Right atrium auricular region (tissue), 2 donors: ENCODE measurements around the gene JOSD1. TPM values are rescaled to one million over a fixed set of nuclear protein-coding genes. Genes with fewer than 3 reads are reported as not detected.

Experiments
- DNase-seq: peaks from one replicate; pipeline ENCODE4 v3.0.0-alpha.2; 2019; ENCODE audit warnings: low spot score
- H3K27ac ChIP-seq, 2 donors: fragments of 200-600 bp; sonication (generic); 1 replicate in 1 of 2; 2 replicates in 1 of 2; pipeline ENCODE4 v1.5.1; 2016 to 2019
- H3K27me3 ChIP-seq, 2 donors: fragments of 200-600 bp; sonication (generic); one replicate each; pipeline versions ENCODE4 v1.5.1 to v1.6.0; 2017 to 2019
- H3K36me3 ChIP-seq: fragments of 200-600 bp; sonication (generic); one replicate; pipeline ENCODE4 v1.5.1; 2016
- H3K4me1 ChIP-seq, 2 donors: fragments of 200-600 bp; sonication (generic); one replicate each; pipeline versions ENCODE4 v1.5.1 to v1.6.0; 2017 to 2019
- H3K4me3 ChIP-seq, 2 donors: fragments of 200-600 bp; sonication (generic); 1 replicate in 1 of 2; 2 replicates in 1 of 2; pipeline ENCODE4 v1.5.1; 2017 to 2019; ENCODE audit warnings: mild to moderate bottlenecking in 1 of 2, moderate library complexity in 1 of 2
- H3K9me3 ChIP-seq, 2 donors: fragments of 200-600 bp; sonication (generic); one replicate each; pipeline ENCODE4 v1.5.1; 2019
- total RNA-seq, 2 donors: library from RNA; depleted of rRNA; stranded (reverse); fragments of >200 nt; gene quantifications; one replicate each; pipeline ENCODE4 v1.1.0, GENCODE V29; 2016
- TF ChIP-seq, protein P1 (sequence below), 2 donors: fragments of 200-600 bp; sonication (generic); IDR thresholded peaks; one replicate each; pipeline ENCODE4 v1.5.1; 2019; ENCODE audit warnings: antibody characterized with exemption in 2 of 2

Gene JOSD1
- total RNA-seq, 2 donors from 2014 or later, result 20.0 to 37.3 TPM

DNA sequence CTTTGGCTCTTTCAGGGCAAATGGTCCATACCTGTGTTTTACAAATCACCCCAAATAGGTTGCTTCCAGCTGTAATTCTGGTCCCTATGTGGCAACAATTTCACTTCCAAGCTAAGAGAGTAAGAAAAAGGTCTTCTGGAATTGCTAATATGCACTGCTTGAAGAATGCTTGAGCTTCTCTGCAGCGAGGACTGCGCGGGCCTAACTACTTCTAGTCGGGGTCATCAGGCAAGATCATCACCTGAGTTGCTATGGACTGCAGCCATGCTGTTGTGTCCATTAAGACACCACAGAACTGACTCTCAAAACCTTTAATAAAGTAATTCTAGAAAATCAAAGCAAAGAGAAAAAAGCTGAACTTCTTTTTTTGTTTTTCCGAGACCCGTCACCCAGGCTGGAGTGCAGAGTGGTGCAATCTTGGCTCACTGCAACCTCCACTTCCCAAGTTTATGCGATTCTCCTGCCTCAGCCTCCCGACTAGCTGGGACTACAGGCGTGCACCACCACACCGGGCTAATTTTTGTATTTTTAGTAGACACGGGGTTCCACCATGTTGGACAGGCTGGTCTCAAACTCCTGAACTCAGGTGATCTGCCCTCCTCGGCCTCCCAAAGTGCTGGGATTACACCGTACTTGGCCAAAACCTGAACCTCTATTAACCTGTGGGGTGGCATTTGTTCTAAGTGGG, 2.2 kb downstream of the JOSD1 start:
- TF ChIP-seq, protein P1, sequence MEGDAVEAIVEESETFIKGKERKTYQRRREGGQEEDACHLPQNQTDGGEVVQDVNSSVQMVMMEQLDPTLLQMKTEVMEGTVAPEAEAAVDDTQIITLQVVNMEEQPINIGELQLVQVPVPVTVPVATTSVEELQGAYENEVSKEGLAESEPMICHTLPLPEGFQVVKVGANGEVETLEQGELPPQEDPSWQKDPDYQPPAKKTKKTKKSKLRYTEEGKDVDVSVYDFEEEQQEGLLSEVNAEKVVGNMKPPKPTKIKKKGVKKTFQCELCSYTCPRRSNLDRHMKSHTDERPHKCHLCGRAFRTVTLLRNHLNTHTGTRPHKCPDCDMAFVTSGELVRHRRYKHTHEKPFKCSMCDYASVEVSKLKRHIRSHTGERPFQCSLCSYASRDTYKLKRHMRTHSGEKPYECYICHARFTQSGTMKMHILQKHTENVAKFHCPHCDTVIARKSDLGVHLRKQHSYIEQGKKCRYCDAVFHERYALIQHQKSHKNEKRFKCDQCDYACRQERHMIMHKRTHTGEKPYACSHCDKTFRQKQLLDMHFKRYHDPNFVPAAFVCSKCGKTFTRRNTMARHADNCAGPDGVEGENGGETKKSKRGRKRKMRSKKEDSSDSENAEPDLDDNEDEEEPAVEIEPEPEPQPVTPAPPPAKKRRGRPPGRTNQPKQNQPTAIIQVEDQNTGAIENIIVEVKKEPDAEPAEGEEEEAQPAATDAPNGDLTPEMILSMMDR (IDR thresholded peaks at IDR 0.05), result no peak
- Histone ChIP-seq H3K9me3 (no peaks in the 10 kb centered on the region), H3K27me3 (no peaks in the 10 kb centered on the region), H3K4me3 (peak overlapping the region; percentile 65 to 94), H3K4me1 (peaks cover 0 to 57% of the 10 kb centered on the region in 2 donors), H3K36me3 (no peaks in the 10 kb centered on the region), H3K27ac (peak overlapping the region; percentile 97 to 100)
- no peak for DNase-seq

DNA sequence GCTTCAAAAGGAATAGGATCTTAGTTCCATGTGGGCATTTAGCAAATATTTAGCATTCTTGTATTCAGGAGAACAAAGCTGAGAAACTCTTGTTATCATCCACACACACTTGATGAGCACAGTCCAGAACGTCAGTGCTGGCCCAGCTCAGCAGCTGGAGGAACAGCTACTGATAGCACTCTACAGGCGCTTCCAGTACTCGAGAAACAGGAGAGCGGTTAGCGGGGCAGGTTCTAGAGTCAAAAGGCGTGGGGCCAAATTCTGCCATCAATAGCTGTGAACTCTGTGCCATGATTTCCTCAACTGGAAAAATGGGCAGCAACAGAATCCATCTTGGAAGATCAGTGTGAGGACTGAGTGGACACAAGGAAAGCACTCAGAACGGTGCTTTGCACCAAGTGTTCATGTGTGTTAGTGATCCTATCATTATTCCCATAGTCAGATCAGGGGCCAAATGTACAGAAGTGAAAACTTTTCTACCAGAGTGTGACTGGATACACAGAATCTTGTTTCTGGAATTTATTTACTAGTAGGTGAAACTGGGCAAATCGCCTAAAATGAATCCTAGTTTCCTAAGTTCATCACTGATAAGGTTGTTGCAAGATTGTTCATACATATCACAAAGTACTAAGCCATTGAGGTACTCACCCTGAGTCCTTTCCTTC, 3.2 kb downstream of the JOSD1 start:
- DNase-seq, result no peak
- Histone ChIP-seq H3K4me3 (peak overlapping the region in 1 of 2 donors; percentile 94), H3K36me3 (no peaks in the 10 kb centered on the region), H3K4me1 (peaks cover 0 to 57% of the 10 kb centered on the region in 2 donors), H3K27me3 (no peaks in the 10 kb centered on the region), H3K27ac (peak overlapping the region; percentile 68 to 100), H3K9me3 (no peaks in the 10 kb centered on the region)
- TF ChIP-seq, protein P1 (IDR thresholded peaks at IDR 0.05), result no peak

DNA sequence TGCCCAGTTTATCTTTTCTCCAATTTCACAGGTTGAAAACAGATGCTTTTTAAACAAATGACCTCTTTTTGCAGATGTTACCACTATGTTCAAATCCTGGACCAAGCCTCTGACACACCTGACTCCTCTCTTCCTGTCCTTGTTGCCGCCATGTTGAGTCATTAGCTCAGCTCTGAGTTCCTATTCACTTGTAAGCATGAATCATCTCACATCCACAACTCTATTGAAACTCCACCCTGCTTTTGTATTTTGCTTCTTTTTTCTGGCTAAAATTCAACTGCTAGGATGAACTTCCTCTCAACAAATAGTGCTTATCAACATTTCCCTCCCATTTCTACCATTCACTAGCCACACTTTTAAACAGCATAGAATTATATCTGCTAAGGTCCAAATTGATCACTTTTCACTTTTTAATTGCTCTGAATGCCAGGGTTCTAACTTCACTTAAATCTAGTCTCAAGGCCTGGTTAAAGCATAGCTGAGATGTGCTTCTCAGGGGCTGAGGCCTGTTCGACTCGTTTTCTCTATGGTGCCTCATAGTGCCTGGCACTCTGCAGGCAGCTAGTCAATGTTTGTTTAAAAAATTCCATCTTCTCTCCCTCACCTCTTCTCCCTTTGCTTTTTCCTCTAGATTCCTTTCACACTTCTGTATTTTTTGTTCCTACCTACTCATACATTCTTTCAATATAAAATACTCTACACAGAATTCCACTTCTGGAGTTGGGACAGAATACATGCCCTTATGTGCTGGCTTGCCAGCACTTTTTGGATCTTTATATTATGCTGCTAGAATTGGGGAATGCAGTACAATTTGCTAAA, 3.9 kb downstream of the JOSD1 start:
- TF ChIP-seq, protein P1 (IDR thresholded peaks at IDR 0.05), result no peak
- DNase-seq, result peak; percentile 71
- Histone ChIP-seq H3K4me3 (peak overlapping the region in 1 of 2 donors; percentile 94), H3K27ac (peak overlapping the region; percentile 68 to 100), H3K36me3 (peaks cover 6% of the 10 kb centered on the region), H3K27me3 (no peaks in the 10 kb centered on the region), H3K9me3 (no peaks in the 10 kb centered on the region), H3K4me1 (peaks cover 0 to 57% of the 10 kb centered on the region in 2 donors)

DNA sequence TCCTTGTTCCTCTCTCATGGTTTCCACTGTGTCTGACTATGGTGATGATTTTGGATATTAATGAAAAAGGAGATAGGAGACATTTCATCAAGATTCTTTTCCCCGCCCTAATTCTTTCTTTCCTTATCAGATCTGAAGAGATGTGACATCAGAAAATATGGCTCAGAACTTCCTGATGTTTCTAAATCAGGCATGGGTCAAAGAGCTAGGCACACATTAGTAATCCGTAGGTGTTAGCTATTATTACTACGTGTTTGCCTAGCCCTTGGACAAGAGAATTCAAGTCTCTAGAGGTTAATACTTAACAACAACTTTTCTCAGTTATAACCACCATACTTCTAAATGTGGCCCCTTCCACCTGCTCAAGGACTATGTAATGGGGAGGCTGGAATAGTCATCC, 5.8 kb downstream of the JOSD1 start:
- Histone ChIP-seq H3K9me3 (no peaks in the 10 kb centered on the region), H3K4me3 (no peak overlapping the region), H3K4me1 (peaks cover 0 to 51% of the 10 kb centered on the region in 2 donors), H3K27ac (no peak overlapping the region), H3K27me3 (no peaks in the 10 kb centered on the region), H3K36me3 (peaks cover 12% of the 10 kb centered on the region)
- DNase-seq, result no peak
- TF ChIP-seq, protein P1 (IDR thresholded peaks at IDR 0.05), result no peak

DNA sequence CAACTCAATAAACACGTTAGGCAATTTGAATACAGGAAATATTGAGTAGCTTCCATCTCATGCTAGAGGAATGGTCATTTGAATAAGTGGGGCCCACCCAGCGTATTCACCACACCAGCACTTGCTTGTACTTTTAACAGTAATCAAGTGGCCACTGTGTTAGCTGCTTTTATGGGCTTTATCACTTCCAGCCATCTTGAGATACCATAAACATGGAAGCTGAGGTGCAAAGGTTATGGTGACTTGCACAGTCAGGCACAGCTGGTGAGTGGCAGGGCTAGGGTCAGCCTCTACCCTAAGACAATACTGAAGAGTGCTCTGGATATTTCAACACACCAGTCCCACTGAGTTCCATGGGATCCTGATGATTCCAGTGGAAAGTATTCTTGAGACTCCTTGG, 6.7 kb downstream of the JOSD1 start:
- H3K4me1 ChIP-seq, result peaks cover 0 to 42% of the 10 kb centered on the region in 2 donors
- TF ChIP-seq, protein P1 (IDR thresholded peaks at IDR 0.05), result no peak
- no peak overlapping the region for H3K27ac ChIP-seq
- H3K36me3 ChIP-seq, result peaks cover 18% of the 10 kb centered on the region
- no peak for DNase-seq
- H3K4me3 ChIP-seq, result no peak overlapping the region
- no peaks in the 10 kb centered on the region for H3K27me3 ChIP-seq
- no peaks in the 10 kb centered on the region for H3K9me3 ChIP-seq
